Testis (tissue), 2 donors: ENCODE results near the gene FERMT1.

Experiments
- POLR2A ChIP-seq: fragments of 450-650 bp; IDR thresholded peaks from one replicate; pipeline ENCODE4 v1.6.1; 2017; ENCODE audit warnings: antibody characterized with exemption, mild to moderate bottlenecking, moderate library complexity
- TF ChIP-seq, protein P1 (sequence below), 3 experiments: fragments of 450-650 bp in 2 of 3; fragments of 200-600 bp in 1 of 3; sonication (generic) in 1 of 3; IDR thresholded peaks; one replicate each; pipeline ENCODE4 v1.5.1; 2016 to 2019; ENCODE audit warnings: antibody characterized with exemption in 3 of 3, mild to moderate bottlenecking in 2 of 3, moderate library complexity in 1 of 3

DNA sequence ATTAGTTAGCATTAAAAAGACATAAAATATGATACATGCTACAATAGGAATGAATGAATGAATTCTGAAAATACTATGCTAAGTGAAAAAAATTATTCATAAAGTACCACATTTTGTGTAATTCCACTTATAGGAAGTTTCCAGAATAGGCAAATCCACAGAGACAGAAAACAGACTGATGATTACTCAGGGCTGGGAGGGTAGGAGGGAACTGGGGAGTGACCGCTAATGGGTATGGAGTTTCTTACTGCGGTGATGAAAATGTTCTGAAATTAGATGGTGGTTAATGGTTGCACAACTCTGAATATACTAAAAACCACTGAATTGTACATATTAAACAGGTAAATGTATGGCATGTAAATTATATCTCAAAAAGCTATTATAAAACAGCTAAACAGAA, 22.6 kb downstream of the FERMT1 start:
- no peak for TF ChIP-seq POLR2A
- TF ChIP-seq, protein P1, sequence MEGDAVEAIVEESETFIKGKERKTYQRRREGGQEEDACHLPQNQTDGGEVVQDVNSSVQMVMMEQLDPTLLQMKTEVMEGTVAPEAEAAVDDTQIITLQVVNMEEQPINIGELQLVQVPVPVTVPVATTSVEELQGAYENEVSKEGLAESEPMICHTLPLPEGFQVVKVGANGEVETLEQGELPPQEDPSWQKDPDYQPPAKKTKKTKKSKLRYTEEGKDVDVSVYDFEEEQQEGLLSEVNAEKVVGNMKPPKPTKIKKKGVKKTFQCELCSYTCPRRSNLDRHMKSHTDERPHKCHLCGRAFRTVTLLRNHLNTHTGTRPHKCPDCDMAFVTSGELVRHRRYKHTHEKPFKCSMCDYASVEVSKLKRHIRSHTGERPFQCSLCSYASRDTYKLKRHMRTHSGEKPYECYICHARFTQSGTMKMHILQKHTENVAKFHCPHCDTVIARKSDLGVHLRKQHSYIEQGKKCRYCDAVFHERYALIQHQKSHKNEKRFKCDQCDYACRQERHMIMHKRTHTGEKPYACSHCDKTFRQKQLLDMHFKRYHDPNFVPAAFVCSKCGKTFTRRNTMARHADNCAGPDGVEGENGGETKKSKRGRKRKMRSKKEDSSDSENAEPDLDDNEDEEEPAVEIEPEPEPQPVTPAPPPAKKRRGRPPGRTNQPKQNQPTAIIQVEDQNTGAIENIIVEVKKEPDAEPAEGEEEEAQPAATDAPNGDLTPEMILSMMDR (IDR thresholded peaks at IDR 0.05) = no peak
